K562 (cell line): ENCODE measurements around the gene MAPK8IP2. TPM values are rescaled to one million over a fixed set of nuclear protein-coding genes. Genes with fewer than 3 reads are reported as not detected.
A peak's percentile ranks its signal among the peaks of the same experiment; 100 is the strongest.

Experiments
- ATAC-seq: fragments of 200-7000 bp; cut with Tn5 transposase; 3 replicates; pipeline ENCODE4 v1.9.1; 2020; ENCODE audit warnings: moderate library complexity
- BruUV-seq: library from RNA; stranded (reverse); fragments of 400-500 nt; replicated peaks from 2 replicates; lab custom pipeline; 2021; lab: Mats Ljungman, UMichigan
- CTCF ChIA-PET: fragments of 300-600 bp; formaldehyde crosslinking; extraction: SDS; loops from one replicate; lab custom pipeline; 2021; ENCODE audit warnings: low intra/inter-chr PET ratio; lab: Yijun Ruan, JAX
- POLR2A ChIA-PET: fragments of 300-600, 350-650 bp; sonication (Branson Sonifier 250); formaldehyde crosslinking; extraction: SDS; loops from one replicate; lab custom pipeline; 2021; ENCODE audit warnings: antibody characterized with exemption, inconsistent platforms; lab: Yijun Ruan, JAX
- DNase-seq, 4 experiments: peaks; one replicate each; pipeline versions ENCODE4 v3.0.0 to v3.0.0-alpha.2; 2011 to 2018; ENCODE audit warnings: low spot score in 3 of 4, mixed read lengths in 3 of 4; ENCODE audit errors: extremely low read depth in 1 of 4
- FAIRE-seq: peaks from 2 replicates; lab custom pipeline; 2011; peaks lifted over from hg19 to GRCh38; lab: Jason Lieb, UNC
- H2AFZ ChIP-seq: 2 replicates; pipeline ENCODE4 v1.6.0; 2011; ENCODE audit warnings: low read depth, low read length, control low read depth, inconsistent platforms
- H3K27ac ChIP-seq: fragments of 200-600 bp; 3 replicates; pipeline ENCODE4 v1.8.0; 2011; ENCODE audit warnings: low read depth, mild to moderate bottlenecking, control low read depth, inconsistent platforms, low read length, moderate library complexity, mixed read lengths; ENCODE audit errors: extremely low read depth
- H3K27me3 ChIP-seq, 2 experiments: fragments of 300-600 bp in 1 of 2; 2 replicates in 1 of 2; 3 replicates in 1 of 2; pipeline versions ENCODE4 v1.6.0 to v1.8.0; 2011; ENCODE audit warnings: inconsistent platforms in 2 of 2, low read length in 2 of 2, mild to moderate bottlenecking in 1 of 2, mixed read lengths in 1 of 2, moderate library complexity in 1 of 2; ENCODE audit not compliant: control insufficient read depth in 2 of 2, insufficient read depth in 2 of 2
- H3K36me3 ChIP-seq: fragments of 300-600 bp; 3 replicates; pipeline ENCODE4 v1.8.0; 2011; ENCODE audit warnings: mild to moderate bottlenecking, low read length, inconsistent platforms; ENCODE audit not compliant: control insufficient read depth, insufficient read depth
- H3K4me1 ChIP-seq, 2 experiments: fragments of 200-600 bp in 1 of 2; replicated peaks in 1 of 2; 2 replicates in 1 of 2; 3 replicates in 1 of 2; pipeline versions ENCODE4 v1.5.1 to v1.8.0; 2011; ENCODE audit warnings: inconsistent platforms in 2 of 2, low read length in 2 of 2, mild to moderate bottlenecking in 1 of 2, mixed read lengths in 1 of 2, moderate library complexity in 1 of 2; ENCODE audit not compliant: control insufficient read depth in 2 of 2, insufficient read depth in 2 of 2
- H3K4me2 ChIP-seq: 2 replicates; pipeline ENCODE4 v1.6.1; 2011; ENCODE audit warnings: low read length, control low read depth, inconsistent platforms, mixed read lengths; ENCODE audit not compliant: insufficient read depth
- H3K4me3 ChIP-seq: fragments of 200-600 bp; sonication (generic), shearing (Covaris generic); 2 replicates; pipeline ENCODE4 v1.5.1; 2016; ENCODE audit warnings: control low read depth, inconsistent platforms
- H3K79me2 ChIP-seq: fragments of 200-600 bp; 3 replicates; pipeline ENCODE4 v1.8.0; 2011; ENCODE audit warnings: low read length, inconsistent platforms; ENCODE audit not compliant: control insufficient read depth, insufficient read depth
- H3K9ac ChIP-seq, 2 experiments: 2 replicates each; pipeline versions ENCODE4 v1.6.0 to v1.6.1; 2011; ENCODE audit warnings: low read depth in 2 of 2, low read length in 2 of 2, control low read depth in 1 of 2, inconsistent platforms in 1 of 2, mild to moderate bottlenecking in 1 of 2, mixed read lengths in 1 of 2; ENCODE audit not compliant: insufficient read depth in 1 of 2
- H3K9me1 ChIP-seq: one replicate; pipeline ENCODE4 v1.6.0; 2011; ENCODE audit warnings: inconsistent platforms, mild to moderate bottlenecking, low read length, moderate library complexity; ENCODE audit not compliant: control insufficient read depth, insufficient read depth
- H3K9me3 ChIP-seq: replicated peaks from 2 replicates; pipeline ENCODE4 v1.5.1; 2011; ENCODE audit warnings: low read depth, low read length, inconsistent platforms; ENCODE audit not compliant: control insufficient read depth, insufficient read depth
- H4K20me1 ChIP-seq: replicated peaks from 2 replicates; pipeline ENCODE4 v1.6.1; 2011; ENCODE audit warnings: low read length, inconsistent platforms, mixed read lengths; ENCODE audit not compliant: control insufficient read depth, insufficient read depth
- BDP1 ChIP-seq: IDR thresholded peaks from 3 replicates; pipeline ENCODE4 v1.6.1; 2011; ENCODE audit not compliant: insufficient read length, insufficient read depth
- CTBP1 ChIP-seq: fragments of 450-650 bp; IDR thresholded peaks from 2 replicates; pipeline ENCODE4 v1.6.1; 2016; ENCODE audit warnings: borderline replicate concordance
- DMBX1 ChIP-seq: fragments of 250-450 bp; sonication (Bioruptor Pico); IDR thresholded peaks from 2 replicates; pipeline ENCODE4 v1.8.0; 2022; ENCODE audit warnings: inconsistent platforms, mild to moderate bottlenecking, moderate library complexity, borderline replicate concordance
- E2F1 ChIP-seq: sonication (generic); formaldehyde crosslinking; IDR thresholded peaks from 2 replicates; pipeline ENCODE4 v1.8.1; 2023; ENCODE audit warnings: mild to moderate bottlenecking, missing genetic modification reagents, moderate library complexity
- HDGF ChIP-seq: fragments of 450-650 bp; IDR thresholded peaks from 2 replicates; pipeline ENCODE4 v1.6.1; 2016
- HSF4 ChIP-seq: fragments of 250-450 bp; sonication (Bioruptor Pico); IDR thresholded peaks from 2 replicates; pipeline ENCODE4 v2.1.2; 2022; ENCODE audit warnings: mild to moderate bottlenecking, moderate library complexity, borderline replicate concordance
- KLF16 ChIP-seq: IDR thresholded peaks from 2 replicates; pipeline ENCODE4 v1.6.1; 2016; ENCODE audit warnings: antibody characterized with exemption
- NFE2 ChIP-seq: IDR thresholded peaks from 2 replicates; pipeline ENCODE4 v1.6.1; 2014; ENCODE audit warnings: antibody characterized with exemption, low read depth
- NFE2L1 ChIP-seq: fragments of 450-650 bp; IDR thresholded peaks from 2 replicates; pipeline ENCODE4 v1.6.1; 2016; ENCODE audit warnings: missing genetic modification characterization, low read depth, mild to moderate bottlenecking, missing compliant biosample characterization, moderate library complexity, borderline replicate concordance
- POLR3A ChIP-seq: IDR thresholded peaks from 2 replicates; pipeline ENCODE4 v1.6.1; 2011; ENCODE audit warnings: borderline replicate concordance, mild to moderate bottlenecking, moderate library complexity; ENCODE audit not compliant: insufficient read length, insufficient read depth; ENCODE audit errors: extremely low read depth
- PTBP1 ChIP-seq: fragments of 200-400 bp; formaldehyde crosslinking; IDR thresholded peaks from 2 replicates; pipeline ENCODE4 v1.6.1; 2017; ENCODE audit warnings: low read depth, low read length
- RAD21 ChIP-seq, 2 experiments: fragments of 250-450 bp in 1 of 2; fragments of 450-650 bp in 1 of 2; sonication (Bioruptor Pico) in 1 of 2; formaldehyde crosslinking in 1 of 2; IDR thresholded peaks in 1 of 2; conservative IDR thresholded peaks in 1 of 2; 2 replicates each; pipeline versions ENCODE4 v1.4.0 to v1.8.0; 2020 to 2022; ENCODE audit warnings: mild to moderate bottlenecking in 2 of 2, moderate library complexity in 1 of 2
- TBL1XR1 ChIP-seq, 2 experiments: IDR thresholded peaks; 2 replicates each; pipeline ENCODE4 v1.6.1; 2012; ENCODE audit warnings: improper control_type of control experiment in 2 of 2, low read length in 2 of 2, mild to moderate bottlenecking in 1 of 2
- WGBS: fragments of 100-300 bp; shearing (Covaris generic); methylation state at CpG from one replicate; pipeline ENCODE4 v1.1.6; 2016; ENCODE audit warnings: low coverage, mixed read lengths; ENCODE audit not compliant: insufficient coverage; ENCODE audit errors: missing lambda C conversion rate; 5-methylcytosine and 5-hydroxymethylcytosine counted together
- in situ Hi-C: fragments of 300-500 bp; cut with MboI; formaldehyde crosslinking; loops from 4 replicates; pipeline ENCODE4 v1.15.0; 2018; ENCODE audit warnings: inconsistent platforms, mixed read lengths
- intact Hi-C: fragments of 100-400 bp; cut with micrococcal nuclease; formaldehyde crosslinking; loops from 2 replicates; pipeline ENCODE4 v1.14.2; 2022
- polyA plus RNA-seq, 8 experiments: library from polyadenylated mRNA; depleted of rRNA in 4 of 8; stranded (reverse) in 5 of 8; unstranded in 3 of 8; fragments of >200 nt; fragmentation: Nextera tagmentation in 2 of 8; fragmentation: Illumina TruSeq in 1 of 8; extraction: Ambion mirVana in 2 of 8; extraction: Trizol in 1 of 8; gene quantifications; 2 replicates each; pipeline versions ENCODE4 v1.2.1 to v1.2.3, GENCODE V29; 2011 to 2014; ENCODE audit warnings: inconsistent platforms in 1 of 8, missing spikeins in 1 of 8
- total RNA-seq, 7 experiments: library from RNA; depleted of rRNA in 6 of 7; stranded (reverse); fragments of >200 nt in 6 of 7; fragmentation: Illumina TruSeq in 2 of 7; extraction: Trizol in 2 of 7; gene quantifications; 2 replicates each; pipeline versions ENCODE4 v1.2.1 to v1.2.3, GENCODE V29; 2011 to 2021; ENCODE audit warnings: low replicate concordance in 1 of 7

Gene MAPK8IP2
- total and polyA plus RNA-seq, 9 of the 15 experiments (the other 6 are each of a cell fraction or from before 2014, with no cell fraction given): 0.01 to 0.47 (median 0.07) TPM; not detected in 2

DNA sequence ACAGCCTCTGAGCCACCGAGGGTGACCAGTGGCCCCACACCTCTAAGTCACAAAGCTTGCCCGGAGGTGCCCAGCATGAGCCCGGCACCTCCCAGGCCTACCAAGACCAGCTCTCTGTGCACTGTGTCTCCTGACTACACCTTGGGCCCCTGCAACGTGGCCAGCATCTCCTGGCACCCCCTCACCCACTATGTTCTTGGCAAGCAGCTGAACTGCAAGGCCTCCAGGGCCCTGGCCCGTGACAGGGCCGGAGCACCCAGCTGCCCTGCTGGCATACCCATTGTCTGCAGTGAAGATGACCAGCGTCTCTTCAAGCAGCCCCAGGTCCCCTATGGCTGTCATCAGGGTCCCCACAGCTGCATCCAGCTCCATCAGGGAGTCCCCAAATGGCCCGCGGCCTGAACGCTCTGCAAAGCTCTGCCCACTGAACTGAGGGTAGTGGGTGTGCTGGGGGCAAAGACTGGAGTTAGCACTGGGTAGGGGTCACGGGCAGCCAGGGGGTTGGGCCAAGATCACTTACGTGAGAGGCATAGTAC is 25.8 kb downstream of the MAPK8IP2 start:
- in situ Hi-C loops: no loop called here
- no peaks in the 10 kb centered on the region for H3K36me3 ChIP-seq
- intact Hi-C loops: no loop called here
- no peak overlapping the region for H3K4me3 ChIP-seq
- no peak for DNase-seq
- no peak for ATAC-seq
- H4K20me1 ChIP-seq: no peaks in the 10 kb centered on the region
- FAIRE-seq: no peak
- WGBS: 81% methylated on average over 7 of the region's 12 CpGs
- H3K4me1 ChIP-seq: peaks cover 8 to 43% of the 10 kb centered on the region in 2 experiments; a peak in 4 of 5 replicates
- H2AFZ ChIP-seq: no peak overlapping the region
- POLR2A ChIA-PET: interaction anchor here (0.7 to 1.1 kb wide), 2 partner anchors 11 to 57 kb away, joined by 3 to 5 read pairs; no protein-coding TSS in a partner anchor
- H3K27ac ChIP-seq: no peak overlapping the region
- BruUV-seq: no TSS peak
- TF ChIP-seq BDP1: no peak
- peak in 1 of 2 experiments; percentile 13; a peak in 1 of 4 replicates for TF ChIP-seq RAD21 (CRISPR knock-in tag; conservative IDR thresholded peaks at IDR 0.05 in 1 of 2, IDR thresholded peaks at IDR 0.05 in 1 of 2)
- H3K79me2 ChIP-seq: no peaks in the 10 kb centered on the region; the same call in 2 of the 3 replicates
- H3K27me3 ChIP-seq: no peaks in the 10 kb centered on the region
- CTCF ChIA-PET: no interaction called here
- H3K9me1 ChIP-seq: no peaks in the 10 kb centered on the region
- no peaks in the 10 kb centered on the region for H3K9me3 ChIP-seq
- no peak overlapping the region for H3K9ac ChIP-seq
- no peak overlapping the region for H3K4me2 ChIP-seq

DNA sequence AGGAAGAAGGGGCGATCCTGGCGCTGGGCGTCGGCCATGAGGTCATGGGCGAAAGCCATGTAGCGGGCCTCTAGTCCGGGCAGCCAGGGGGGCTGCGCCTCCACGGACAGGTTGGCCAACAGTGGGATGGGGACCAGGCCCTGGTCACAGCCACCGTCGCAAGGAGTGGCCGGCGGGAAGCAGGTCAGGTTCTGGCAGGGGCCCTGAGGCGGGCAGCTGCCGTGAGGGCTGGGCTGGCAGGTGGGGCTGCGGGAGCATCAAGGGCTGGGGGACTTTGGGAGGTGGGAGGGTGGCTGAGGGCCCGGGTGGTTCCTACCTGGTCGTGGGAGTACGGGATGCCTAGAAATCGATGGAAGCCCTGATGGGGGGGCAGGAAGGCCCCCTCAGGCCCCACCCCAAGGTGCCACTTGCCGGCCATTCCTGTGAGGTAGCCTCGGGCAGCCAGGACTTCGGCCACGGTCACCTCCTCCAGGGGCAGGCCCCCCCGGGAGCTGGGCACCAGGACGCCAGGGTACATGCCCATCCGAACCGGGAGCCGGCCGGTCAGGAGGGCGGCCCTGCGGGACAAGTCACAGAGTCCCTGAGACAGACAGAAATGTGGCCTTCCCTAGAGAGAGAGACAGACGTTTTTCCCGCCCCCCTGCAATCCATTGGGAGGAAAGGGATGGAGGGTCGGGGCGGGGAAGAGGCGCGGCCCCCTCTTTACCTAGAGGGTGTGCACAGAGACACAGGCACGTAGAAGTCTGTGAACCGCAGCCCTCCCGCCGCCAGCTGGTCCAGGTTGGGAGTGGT is 26.5 kb downstream of the MAPK8IP2 start:
- no peak for FAIRE-seq
- H4K20me1 ChIP-seq: no peaks in the 10 kb centered on the region
- H2AFZ ChIP-seq: no peak overlapping the region
- no peaks in the 10 kb centered on the region for H3K27me3 ChIP-seq
- ATAC-seq: peak; percentile 39; the same call in 2 of the 3 replicates
- H3K4me2 ChIP-seq: peak overlapping the region; percentile 84
- ChIA-PET POLR2A (interaction anchor here (0.8 to 1.1 kb wide), 2 partner anchors 12 to 14 kb away, joined by 3 to 5 read pairs; no protein-coding TSS in a partner anchor), CTCF (no interaction called here)
- peak overlapping the region; percentile 61 to 92; a peak in 3 of 4 replicates for H3K9ac ChIP-seq
- no peak overlapping the region for H3K27ac ChIP-seq
- peaks cover 5 to 43% of the 10 kb centered on the region in 2 experiments; a peak in 4 of 5 replicates for H3K4me1 ChIP-seq
- no TSS peak for BruUV-seq
- peak overlapping the region; percentile 76 for H3K4me3 ChIP-seq
- H3K36me3 ChIP-seq: no peaks in the 10 kb centered on the region
- WGBS: 47% methylated on average over 7 of the region's 42 CpGs
- no peaks in the 10 kb centered on the region; the same call in 2 of the 3 replicates for H3K79me2 ChIP-seq
- H3K9me3 ChIP-seq: no peaks in the 10 kb centered on the region
- in situ Hi-C loops: no loop called here
- no peaks in the 10 kb centered on the region for H3K9me1 ChIP-seq
- intact Hi-C loops: no loop called here
- DNase-seq: no peak
- TF ChIP-seq KLF16 (no peak), HSF4 (CRISPR knock-in tag) (no peak), HDGF (no peak), CTBP1 (no peak), NFE2 (no peak), PTBP1 (no peak), POLR3A (no peak), NFE2L1 (tag) (no peak), TBL1XR1 (IDR thresholded peaks at IDR 0.05; ENCODE audit: low read length in 2 of 2) (no peak), DMBX1 (CRISPR knock-in tag) (no peak), E2F1 (CRISPR knock-in tag) (no peak)
